ENCODE results near the gene ABHD16A.

The ABHD16A gene

DNA sequence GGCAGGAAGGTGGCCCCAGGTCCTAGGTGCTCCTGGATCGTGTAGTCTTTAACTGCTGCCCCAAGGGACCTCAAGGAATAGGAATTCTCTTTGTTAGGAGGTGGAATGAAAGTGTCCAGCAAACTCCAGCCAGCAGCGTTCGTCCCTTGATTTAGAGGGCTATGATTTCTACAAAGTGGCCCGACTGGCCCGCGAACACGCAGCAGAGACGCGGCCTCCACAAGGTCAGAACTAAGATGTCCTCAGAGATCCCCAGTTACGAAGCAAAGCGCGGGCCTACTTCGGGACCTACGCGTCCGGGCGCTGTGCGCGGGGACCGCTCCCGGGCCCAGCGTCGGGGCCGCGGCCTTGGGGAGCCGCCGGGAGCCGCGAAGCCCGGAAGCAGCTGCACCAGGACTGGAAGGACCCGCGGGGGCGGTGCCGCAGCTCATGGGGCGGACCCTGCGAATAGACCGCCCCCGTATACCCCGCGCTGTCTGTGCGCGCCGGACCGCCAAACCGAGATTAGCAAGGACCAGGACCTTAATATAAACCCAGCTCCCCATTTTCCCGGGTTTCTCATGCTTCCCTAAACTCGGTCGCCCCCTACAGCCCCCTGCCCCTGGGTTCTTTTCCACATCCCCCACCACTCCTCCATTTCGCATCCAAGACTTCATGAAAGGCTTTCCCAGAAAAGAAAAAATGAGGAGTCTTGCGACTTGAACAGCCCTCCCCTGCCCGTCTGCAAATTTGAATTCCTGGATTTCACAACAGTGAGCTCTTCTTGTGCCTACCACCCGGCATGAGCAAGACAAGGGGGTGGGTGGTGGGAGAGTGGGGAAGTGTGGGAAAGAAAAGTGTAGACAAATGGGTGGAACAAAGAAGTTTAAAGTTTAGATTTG is 42.5 kb downstream of the ABHD16A start, which contains the start of gene C6orf47:
Gene C6orf47, minus strand, starts transcription at position 398 of the 881 bp plus-strand sequence. CDS start 831 bp downstream, outside the sequence.
- Histone ChIP-seq H3K9me3 (ENCODE audit: control insufficient read depth, low read length) (no peaks in the 10 kb centered on the region), H3K36me3 (ENCODE audit: control insufficient read depth, insufficient read depth, low read length) (peaks cover 5% of the 10 kb centered on the region), H3K4me3 (ENCODE audit: low read length) (peak within 1 kb of the TSS; percentile 83), H3K4me1 (ENCODE audit: control insufficient read depth, insufficient read depth, low read length) (peaks cover 38% of the 10 kb centered on the region), H3K27me3 (ENCODE audit: control insufficient read depth, insufficient read depth, low read length) (no peaks in the 10 kb centered on the region), H3K9ac (ENCODE audit: low read length) (peak within 1 kb of the TSS; percentile 83)

DNA sequence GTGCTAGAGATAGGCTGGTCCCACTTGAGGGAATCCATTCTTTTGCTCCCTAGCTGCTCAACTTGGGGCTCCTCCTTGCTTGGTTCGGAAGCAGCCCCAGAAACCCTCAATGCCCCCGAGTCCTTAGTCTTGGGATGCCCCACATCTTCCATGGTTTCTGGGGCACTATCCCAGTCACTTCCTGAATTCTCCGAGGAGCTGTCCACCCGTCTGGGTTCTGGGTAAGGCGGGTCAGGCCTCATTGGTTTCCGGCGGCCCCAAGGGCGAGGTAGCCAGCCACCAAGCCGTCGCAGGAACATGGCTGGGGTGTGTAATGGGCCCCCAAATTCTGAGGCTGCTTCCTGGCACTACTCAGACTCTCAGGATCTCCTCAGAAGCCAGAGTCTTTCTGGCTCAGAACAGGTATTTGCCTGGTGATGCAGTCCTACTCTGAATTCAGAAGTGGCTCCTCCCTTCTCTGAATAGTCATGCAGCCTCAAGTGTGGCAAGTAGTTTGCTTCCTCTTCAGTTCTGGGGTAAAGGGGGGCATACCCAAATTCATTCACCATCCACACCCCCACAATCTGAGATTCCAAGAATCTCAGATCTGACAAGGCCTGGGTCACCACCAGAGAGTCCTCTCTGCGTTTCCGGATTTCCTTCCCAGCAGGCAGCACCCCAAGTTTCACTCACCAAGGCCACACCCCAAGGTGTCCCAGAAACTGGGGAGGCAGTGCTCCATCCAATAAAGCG is 43.3 kb downstream of the ABHD16A start:
- H3K36me3 ChIP-seq (ENCODE audit: control insufficient read depth, insufficient read depth, low read length) = peaks cover 5% of the 10 kb centered on the region
- H3K4me3 ChIP-seq (ENCODE audit: low read length) = peak overlapping the region; percentile 83
- H3K4me1 ChIP-seq (ENCODE audit: control insufficient read depth, insufficient read depth, low read length) = peaks cover 38% of the 10 kb centered on the region
- peak overlapping the region; percentile 83 for H3K9ac ChIP-seq (ENCODE audit: low read length)
- no peaks in the 10 kb centered on the region for H3K9me3 ChIP-seq (ENCODE audit: control insufficient read depth, low read length)
- no peaks in the 10 kb centered on the region for H3K27me3 ChIP-seq (ENCODE audit: control insufficient read depth, insufficient read depth, low read length)

DNA sequence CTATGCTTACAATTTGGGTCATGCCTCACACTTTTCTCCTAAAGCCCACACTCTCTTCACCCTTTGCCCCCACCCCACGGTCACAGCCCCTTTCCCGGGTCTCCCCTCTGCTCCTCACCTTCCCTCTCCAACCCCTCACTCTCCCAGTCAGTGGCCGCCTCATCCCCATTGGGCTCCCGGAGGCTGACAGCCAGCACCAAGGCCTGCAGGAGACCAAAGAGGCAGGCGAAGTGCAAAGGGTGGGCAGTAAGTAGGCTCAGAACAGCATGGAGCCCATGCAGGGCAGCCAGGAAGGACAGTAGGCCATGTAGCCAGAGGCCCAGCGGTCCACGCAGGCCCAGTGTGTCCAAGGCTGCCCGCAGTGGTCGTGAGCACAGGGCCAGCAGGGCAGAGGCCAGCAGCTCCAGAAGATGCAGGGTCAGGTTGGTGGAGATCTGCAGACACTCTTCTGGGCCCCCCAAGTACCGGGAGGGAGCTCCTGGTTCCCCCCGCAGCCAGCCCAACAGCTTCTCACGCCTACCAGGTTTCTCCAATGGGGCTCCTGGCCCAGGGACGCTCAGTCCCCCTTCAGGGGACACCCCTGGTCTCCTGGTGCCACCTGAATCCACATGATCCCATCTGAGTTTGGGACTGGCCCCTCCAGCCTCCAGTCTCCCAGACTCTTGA is 44.0 kb downstream of the ABHD16A start:
- no peaks in the 10 kb centered on the region for H3K27me3 ChIP-seq (ENCODE audit: control insufficient read depth, insufficient read depth, low read length)
- no peaks in the 10 kb centered on the region for H3K9me3 ChIP-seq (ENCODE audit: control insufficient read depth, low read length)
- H3K9ac ChIP-seq (ENCODE audit: low read length) = peak overlapping the region; percentile 83
- H3K36me3 ChIP-seq (ENCODE audit: control insufficient read depth, insufficient read depth, low read length) = peaks cover 5% of the 10 kb centered on the region
- peak overlapping the region; percentile 83 for H3K4me3 ChIP-seq (ENCODE audit: low read length)
- H3K4me1 ChIP-seq (ENCODE audit: control insufficient read depth, insufficient read depth, low read length) = peaks cover 35% of the 10 kb centered on the region

DNA sequence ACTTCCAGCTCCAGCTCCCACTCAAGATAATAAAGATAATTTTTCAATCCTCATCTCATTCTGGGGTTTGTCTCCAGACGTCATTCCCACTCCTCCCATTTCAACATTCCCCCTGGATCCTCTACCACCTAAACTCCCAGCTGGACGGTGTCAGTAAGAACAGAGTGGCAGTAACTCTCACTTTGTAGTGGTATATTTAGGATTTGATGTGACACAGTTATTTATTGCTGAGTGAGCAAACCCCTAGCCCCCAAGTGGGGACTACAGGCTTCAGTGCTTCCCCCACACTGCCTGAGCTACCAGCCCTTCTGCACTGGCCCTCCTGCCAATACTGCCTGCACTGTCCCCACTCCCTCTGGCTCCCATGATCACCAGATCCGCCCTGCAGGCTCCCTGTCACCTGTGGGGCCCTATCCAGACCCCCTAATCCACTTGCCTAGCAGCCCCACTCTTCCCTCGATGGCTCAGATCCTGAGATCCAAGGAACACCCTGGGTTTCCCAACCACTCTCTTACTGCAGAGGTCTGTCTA is 44.9 kb downstream of the ABHD16A start:
- no peak overlapping the region for H3K9ac ChIP-seq (ENCODE audit: low read length)

GRCh38 chr6:31657406-31658157 is 45.5 kb downstream of the ABHD16A start:
- Histone ChIP-seq H3K27me3 (ENCODE audit: control insufficient read depth, insufficient read depth, low read length) (no peaks in the 10 kb centered on the region), H3K9me3 (ENCODE audit: control insufficient read depth, low read length) (no peaks in the 10 kb centered on the region), H3K36me3 (ENCODE audit: control insufficient read depth, insufficient read depth, low read length) (peaks cover 5% of the 10 kb centered on the region), H3K9ac (ENCODE audit: low read length) (no peak overlapping the region), H3K4me1 (ENCODE audit: control insufficient read depth, insufficient read depth, low read length) (peaks cover 25% of the 10 kb centered on the region), H3K4me3 (ENCODE audit: low read length) (no peak overlapping the region)

More for the DNA sequence above, 44.9 kb downstream of the ABHD16A start:
- no peaks in the 10 kb centered on the region for H3K27me3 ChIP-seq (ENCODE audit: control insufficient read depth, insufficient read depth, low read length)
- H3K4me3 ChIP-seq (ENCODE audit: low read length) = no peak overlapping the region
- peaks cover 5% of the 10 kb centered on the region for H3K36me3 ChIP-seq (ENCODE audit: control insufficient read depth, insufficient read depth, low read length)
- H3K4me1 ChIP-seq (ENCODE audit: control insufficient read depth, insufficient read depth, low read length) = peaks cover 26% of the 10 kb centered on the region
- no peaks in the 10 kb centered on the region for H3K9me3 ChIP-seq (ENCODE audit: control insufficient read depth, low read length)

DNA sequence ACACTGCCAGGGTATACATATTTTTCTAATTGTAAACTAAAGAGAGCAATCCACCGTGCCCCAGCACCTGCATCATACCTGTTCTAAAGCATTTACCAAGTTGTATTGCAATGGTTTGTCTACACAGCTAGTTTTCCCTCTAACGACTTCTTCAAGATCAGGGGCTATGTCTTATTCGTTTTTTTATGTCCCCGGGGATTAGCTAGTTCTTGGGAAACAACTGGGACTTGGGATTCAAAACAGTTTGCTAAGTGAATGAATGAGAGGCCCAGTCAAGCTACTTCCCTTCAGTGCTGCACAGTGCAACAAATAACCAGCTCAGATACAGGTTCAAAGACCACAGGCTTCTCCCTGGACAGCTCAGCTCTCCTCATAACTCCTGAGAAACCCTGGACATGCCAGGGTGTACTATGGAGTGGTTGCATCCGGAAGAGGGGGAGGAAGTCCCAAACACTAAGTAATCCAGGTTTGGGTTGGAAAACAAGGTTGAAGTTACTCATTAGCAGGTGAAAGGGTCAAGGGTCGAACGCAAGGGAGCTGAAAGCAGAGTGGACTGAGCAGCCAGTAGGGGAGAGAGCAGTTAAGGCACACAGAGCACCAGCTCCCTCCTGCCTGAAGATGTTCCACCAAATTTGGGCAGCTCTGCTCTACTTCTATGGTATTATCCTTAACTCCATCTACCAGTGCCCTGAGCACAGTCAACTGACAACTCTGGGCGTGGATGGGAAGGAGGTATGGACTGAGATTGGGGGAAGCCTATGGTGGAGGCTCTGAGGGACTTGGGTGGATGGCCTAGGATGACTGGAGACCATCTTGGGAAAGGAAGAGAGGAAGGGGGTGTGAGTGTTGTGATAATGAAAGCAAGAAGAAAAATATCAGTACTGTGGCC is 47.5 kb downstream of the ABHD16A start, which contains the start of gene APOM:
Gene APOM, plus strand, starts transcription at position 546 of the 889 bp plus-strand sequence. Its CDS starts 73 bp downstream, at position 619.
- Histone ChIP-seq H3K36me3 (ENCODE audit: control insufficient read depth, insufficient read depth, low read length) (peaks cover 5% of the 10 kb centered on the region), H3K9ac (ENCODE audit: low read length) (no peak within 1 kb of the TSS), H3K4me1 (ENCODE audit: control insufficient read depth, insufficient read depth, low read length) (peaks cover 29% of the 10 kb centered on the region), H3K4me3 (ENCODE audit: low read length) (no peak within 1 kb of the TSS), H3K27me3 (ENCODE audit: control insufficient read depth, insufficient read depth, low read length) (no peaks in the 10 kb centered on the region), H3K9me3 (ENCODE audit: control insufficient read depth, low read length) (no peaks in the 10 kb centered on the region)

GRCh38 chr6:31654574-31655348 is 48.4 kb downstream of the ABHD16A start:
- H3K9ac ChIP-seq (ENCODE audit: low read length) = no peak overlapping the region
- H3K4me1 ChIP-seq (ENCODE audit: control insufficient read depth, insufficient read depth, low read length) = peaks cover 29% of the 10 kb centered on the region
- H3K9me3 ChIP-seq (ENCODE audit: control insufficient read depth, low read length) = no peaks in the 10 kb centered on the region
- no peak overlapping the region for H3K4me3 ChIP-seq (ENCODE audit: low read length)
- H3K36me3 ChIP-seq (ENCODE audit: control insufficient read depth, insufficient read depth, low read length) = peaks cover 5% of the 10 kb centered on the region
- no peaks in the 10 kb centered on the region for H3K27me3 ChIP-seq (ENCODE audit: control insufficient read depth, insufficient read depth, low read length)

- H3K9ac ChIP-seq (ENCODE audit: low read length) = peak overlapping the region; percentile 92
- peak overlapping the region; percentile 80 for H3K4me3 ChIP-seq (ENCODE audit: low read length)
- H3K9me3 ChIP-seq (ENCODE audit: control insufficient read depth, low read length) = no peaks in the 10 kb centered on the region
- H3K27me3 ChIP-seq (ENCODE audit: control insufficient read depth, insufficient read depth, low read length) = no peaks in the 10 kb centered on the region
- peaks cover 16% of the 10 kb centered on the region for H3K36me3 ChIP-seq (ENCODE audit: control insufficient read depth, insufficient read depth, low read length)
- H3K4me1 ChIP-seq (ENCODE audit: control insufficient read depth, insufficient read depth, low read length) = peaks cover 13% of the 10 kb centered on the region
Measured at GRCh38 chr6:31652925-31653724, 50.0 kb downstream of the ABHD16A start.

DNA sequence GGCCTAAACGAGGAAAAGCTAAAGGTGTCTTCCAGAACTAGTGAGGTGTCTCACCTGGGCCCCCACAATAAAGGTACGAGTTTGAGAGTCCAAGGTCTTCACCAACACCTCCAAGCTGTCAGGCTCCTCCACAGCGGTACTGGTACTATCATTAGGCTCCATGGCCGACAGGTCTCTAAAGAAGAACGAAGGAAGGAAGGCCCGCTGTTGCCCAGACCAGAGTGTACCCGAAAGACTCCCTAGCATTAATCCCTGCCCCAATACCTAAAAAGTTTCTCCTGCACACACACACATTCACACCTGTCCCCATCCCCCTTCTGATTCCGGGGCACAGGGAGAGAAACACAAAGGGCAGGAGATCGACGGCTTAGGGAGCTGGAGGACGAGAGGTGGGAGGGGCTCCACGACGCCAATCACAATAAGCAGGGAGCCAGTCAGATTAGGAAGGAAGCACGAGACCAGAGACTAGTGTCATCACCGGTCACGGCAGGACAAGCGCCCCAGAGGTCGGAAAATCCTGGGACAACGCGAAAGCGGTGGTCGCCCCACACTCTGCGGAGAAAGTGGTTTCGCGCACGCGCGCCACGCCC is 51.4 kb downstream of the ABHD16A start:
- Histone ChIP-seq H3K4me1 (ENCODE audit: control insufficient read depth, insufficient read depth, low read length) (peaks cover 9% of the 10 kb centered on the region), H3K36me3 (ENCODE audit: control insufficient read depth, insufficient read depth, low read length) (peaks cover 16% of the 10 kb centered on the region)

More for the DNA sequence above, 51.4 kb downstream of the ABHD16A start:
- no peaks in the 10 kb centered on the region for H3K9me3 ChIP-seq (ENCODE audit: control insufficient read depth, low read length)
- peak overlapping the region; percentile 80 for H3K4me3 ChIP-seq (ENCODE audit: low read length)
- peak overlapping the region; percentile 92 for H3K9ac ChIP-seq (ENCODE audit: low read length)
- no peaks in the 10 kb centered on the region for H3K27me3 ChIP-seq (ENCODE audit: control insufficient read depth, insufficient read depth, low read length)
